AG04449 (cell line): ENCODE results near the gene GPR87.

Experiments
- CTCF ChIA-PET: fragments of 350-600 bp; formaldehyde crosslinking; extraction: SDS; loops from one replicate; lab custom pipeline; 2021; ENCODE audit warnings: antibody characterized with exemption; lab: Yijun Ruan, JAX
- POLR2A ChIA-PET: fragments of 400-600, 350-600 bp; formaldehyde crosslinking; extraction: SDS; loops from one replicate; lab custom pipeline; 2020; ENCODE audit warnings: antibody characterized with exemption, inconsistent platforms; lab: Yijun Ruan, JAX
- DNase-seq: peaks from one replicate; pipeline ENCODE4 v3.0.0-alpha.2; 2010; ENCODE audit warnings: low read depth, low spot score
- H3K4me3 ChIP-seq: 2 replicates; pipeline ENCODE4 v1.5.1; 2011; ENCODE audit warnings: low read depth, mild to moderate bottlenecking, control low read depth, low read length
- TF ChIP-seq, protein P1 (sequence below): IDR thresholded peaks from one replicate; pipeline ENCODE4 v1.5.1; 2011; ENCODE audit warnings: mild to moderate bottlenecking, moderate library complexity, low read length, control low read depth, inconsistent platforms; ENCODE audit not compliant: insufficient read depth; ENCODE audit errors: missing control alignments

The GPR87 gene

DNA sequence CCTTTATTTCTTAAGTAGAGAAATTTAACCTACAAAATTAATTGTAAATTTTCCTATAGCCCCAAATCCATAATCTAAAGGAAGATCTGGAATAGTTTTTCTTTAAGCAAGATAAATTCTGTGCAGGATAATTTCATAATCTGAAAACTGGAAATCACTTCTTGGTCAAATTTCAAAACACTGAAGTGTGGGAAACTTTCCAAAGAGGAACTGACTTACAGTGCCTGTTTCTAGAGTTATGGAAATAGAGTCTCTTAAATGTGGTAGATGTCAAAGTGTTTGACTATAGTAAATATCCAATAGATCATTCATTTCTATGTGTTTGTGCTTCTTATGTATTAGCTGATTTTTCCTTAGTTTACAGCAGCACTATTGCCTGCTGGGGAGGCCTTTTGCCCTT is 14.3 kb upstream of the GPR87 start:
- POLR2A ChIA-PET: no interaction called here
- CTCF ChIA-PET: interaction anchor here (1.3 to 1.5 kb wide), 2 partner anchors 21 to 25 kb away, joined by 3 to 4 read pairs; no protein-coding TSS in a partner anchor
- TF ChIP-seq, protein P1, sequence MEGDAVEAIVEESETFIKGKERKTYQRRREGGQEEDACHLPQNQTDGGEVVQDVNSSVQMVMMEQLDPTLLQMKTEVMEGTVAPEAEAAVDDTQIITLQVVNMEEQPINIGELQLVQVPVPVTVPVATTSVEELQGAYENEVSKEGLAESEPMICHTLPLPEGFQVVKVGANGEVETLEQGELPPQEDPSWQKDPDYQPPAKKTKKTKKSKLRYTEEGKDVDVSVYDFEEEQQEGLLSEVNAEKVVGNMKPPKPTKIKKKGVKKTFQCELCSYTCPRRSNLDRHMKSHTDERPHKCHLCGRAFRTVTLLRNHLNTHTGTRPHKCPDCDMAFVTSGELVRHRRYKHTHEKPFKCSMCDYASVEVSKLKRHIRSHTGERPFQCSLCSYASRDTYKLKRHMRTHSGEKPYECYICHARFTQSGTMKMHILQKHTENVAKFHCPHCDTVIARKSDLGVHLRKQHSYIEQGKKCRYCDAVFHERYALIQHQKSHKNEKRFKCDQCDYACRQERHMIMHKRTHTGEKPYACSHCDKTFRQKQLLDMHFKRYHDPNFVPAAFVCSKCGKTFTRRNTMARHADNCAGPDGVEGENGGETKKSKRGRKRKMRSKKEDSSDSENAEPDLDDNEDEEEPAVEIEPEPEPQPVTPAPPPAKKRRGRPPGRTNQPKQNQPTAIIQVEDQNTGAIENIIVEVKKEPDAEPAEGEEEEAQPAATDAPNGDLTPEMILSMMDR: no peak
- no peak for DNase-seq
- H3K4me3 ChIP-seq: no peak overlapping the region

DNA sequence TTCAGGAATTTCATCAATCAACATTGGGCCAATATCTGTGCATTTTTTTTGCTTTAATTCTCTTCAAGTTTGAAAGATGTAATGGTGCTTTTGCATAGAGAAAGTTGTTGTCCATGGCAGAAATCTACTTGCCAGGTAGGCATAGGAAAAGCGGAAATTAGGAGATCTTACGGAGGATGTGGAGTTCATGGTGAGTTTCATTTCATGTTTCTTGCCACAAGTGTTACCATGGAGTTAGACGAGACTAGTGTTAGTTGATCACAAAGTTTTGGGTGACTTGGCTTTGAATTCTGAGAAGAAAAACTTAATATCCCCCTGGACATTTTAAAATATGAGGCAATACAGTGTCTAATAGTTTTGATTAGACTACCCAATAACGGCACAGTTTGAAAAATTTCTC is 13.8 kb upstream of the GPR87 start:
- TF ChIP-seq, protein P1: no peak
- no peak for DNase-seq
- no peak overlapping the region for H3K4me3 ChIP-seq
- POLR2A ChIA-PET: no interaction called here
- CTCF ChIA-PET: no interaction called here

DNA sequence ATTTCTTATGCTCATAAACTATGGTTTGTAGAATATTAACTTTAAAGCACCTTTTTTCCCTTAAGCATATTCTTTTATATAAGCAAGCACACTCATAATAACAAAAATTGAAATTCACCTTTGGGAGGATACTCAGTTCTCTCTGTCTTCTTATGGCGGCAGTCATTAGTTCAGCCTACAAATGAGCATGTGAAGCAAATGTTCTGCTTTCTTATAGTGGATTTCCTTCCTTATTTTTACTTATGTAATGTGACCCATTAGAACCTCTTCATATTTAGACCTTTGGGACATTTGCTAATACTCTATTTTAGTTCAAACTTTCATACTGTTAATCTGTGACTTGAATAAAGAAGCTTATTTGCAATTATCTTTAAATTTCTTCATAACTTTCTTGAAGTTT is 12.7 kb upstream of the GPR87 start, which contains the start of gene P2RY13:
TSS of gene P2RY13 (minus strand) at position 187 of the 400 bp plus-strand sequence. CDS start at position 166, 21 bp downstream.
- CTCF ChIA-PET: interaction anchor here (0.8 to 7.6 kb wide), 6 partner anchors 9 to 38 kb away, joined by 3 to 94 read pairs (median 12); partner anchors contain the start of gene GPR87
- TF ChIP-seq, protein P1: no peak
- H3K4me3 ChIP-seq: no peak within 1 kb of the TSS
- no peak for DNase-seq
- POLR2A ChIA-PET: no interaction called here

DNA sequence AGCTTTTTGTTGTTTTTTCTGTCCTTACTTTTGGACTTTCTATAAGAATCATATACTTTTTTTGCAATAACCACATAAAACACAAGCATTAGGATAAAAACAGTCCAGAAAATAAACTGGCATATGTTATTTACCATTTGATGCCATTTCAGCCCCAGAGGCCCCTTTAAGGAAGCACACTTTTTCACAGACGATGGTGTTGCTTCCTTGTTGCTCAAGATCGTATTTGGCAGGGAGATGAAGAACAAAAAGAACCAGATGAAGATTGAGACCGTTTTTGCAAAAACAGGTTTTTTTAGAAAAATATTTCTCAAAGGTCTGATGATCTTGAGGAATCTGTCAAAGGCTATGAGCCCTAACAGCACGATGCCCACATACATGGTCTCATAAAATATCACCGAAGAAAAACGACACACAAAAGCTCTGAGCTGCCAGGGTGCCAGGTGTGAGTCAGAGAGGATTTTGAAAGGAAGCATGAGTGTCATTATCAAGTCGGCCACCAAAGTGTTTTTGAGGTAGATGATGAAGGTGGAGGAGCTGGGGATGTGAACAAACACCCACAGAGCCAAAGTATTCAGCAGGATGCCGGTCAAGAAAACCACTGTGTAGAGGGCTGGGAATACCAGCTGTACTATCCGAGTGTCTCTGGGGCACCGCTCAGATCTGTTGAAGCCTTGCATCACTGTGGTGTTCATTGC is 11.8 kb upstream of the GPR87 start:
- H3K4me3 ChIP-seq: no peak overlapping the region
- CTCF ChIA-PET: interaction anchor here (0.9 to 7.6 kb wide), 19 partner anchors 8 to 590 kb away, joined by 3 to 94 read pairs (median 7); partner anchors contain the start of gene GPR87
- TF ChIP-seq, protein P1: no peak
- no peak for DNase-seq
- POLR2A ChIA-PET: interaction anchor here (0.6 kb wide), 1 partner anchor 102 kb away, joined by 4 read pairs; no protein-coding TSS in a partner anchor

DNA sequence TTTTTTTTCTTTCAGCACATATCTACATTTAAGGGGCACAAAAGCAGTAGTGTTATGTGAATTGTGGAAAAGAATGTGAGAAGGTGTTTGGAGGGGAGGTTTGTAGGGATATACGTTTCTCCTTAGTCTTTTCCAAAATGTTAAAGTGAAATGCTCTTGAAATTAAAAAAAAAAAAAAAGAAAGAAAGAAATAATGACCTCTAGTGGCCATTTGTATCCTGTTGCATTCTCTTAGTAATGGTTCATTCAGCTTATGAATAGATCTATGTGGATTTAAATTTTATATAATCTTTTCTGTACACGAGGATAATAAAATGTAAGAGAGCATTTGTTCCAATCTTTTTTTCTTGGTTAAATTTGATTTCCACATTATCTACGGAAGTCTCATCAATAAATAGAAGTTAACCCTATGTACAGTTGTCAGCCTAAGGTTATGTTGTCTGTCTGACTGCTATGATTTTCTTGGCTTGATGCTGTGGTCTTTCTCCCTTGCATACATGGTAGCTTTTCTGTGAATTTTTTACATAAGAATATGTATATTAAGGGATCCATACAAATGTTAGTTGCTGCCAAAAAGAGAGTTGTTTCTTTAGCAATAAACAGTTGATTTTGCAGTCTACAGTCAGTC is 11.1 kb upstream of the GPR87 start:
- no peak overlapping the region for H3K4me3 ChIP-seq
- DNase-seq: no peak
- POLR2A ChIA-PET: interaction anchor here (0.6 kb wide), 1 partner anchor 102 kb away, joined by 4 read pairs; no protein-coding TSS in a partner anchor
- TF ChIP-seq, protein P1: peak; percentile 28
- CTCF ChIA-PET: interaction anchor here (0.8 to 7.6 kb wide), 23 partner anchors 12 to 591 kb away, joined by 3 to 94 read pairs (median 5); partner anchors contain the start of gene GPR87

DNA sequence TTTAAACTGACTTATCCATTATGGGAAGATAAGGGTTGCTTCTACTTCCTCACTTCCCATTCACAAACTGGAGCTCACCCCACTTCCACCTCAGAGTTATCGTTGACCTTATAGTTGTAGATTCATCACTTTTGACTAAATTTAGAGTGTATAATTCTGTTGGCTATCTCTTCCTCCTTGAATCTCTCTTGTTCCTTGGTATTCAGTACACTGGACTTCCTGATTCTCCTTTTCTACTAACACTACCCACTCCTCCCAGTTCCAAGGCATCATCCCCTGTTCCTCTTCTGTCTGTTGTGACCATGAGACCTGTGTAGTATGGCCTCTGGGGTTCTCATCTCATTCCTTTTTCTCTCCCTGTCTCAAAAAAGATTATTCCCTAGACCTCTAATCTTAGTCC is 5.9 kb upstream of the GPR87 start:
- CTCF ChIA-PET: interaction anchor here (1.0 to 7.6 kb wide), 2 partner anchors 8 to 17 kb away, joined by 3 to 94 read pairs; partner anchors contain the start of gene GPR87

More for the DNA sequence above, 5.9 kb upstream of the GPR87 start:
- POLR2A ChIA-PET: no interaction called here
- DNase-seq: no peak
- no peak overlapping the region for H3K4me3 ChIP-seq
- TF ChIP-seq, protein P1: no peak
